GM10266 (cell line): ENCODE results near the gene ZNF581.

Experiments used
- DNase-seq: peaks from one replicate; pipeline ENCODE4 v3.0.0; 2012; ENCODE audit errors: extremely low spot score
- CTCF ChIP-seq: IDR thresholded peaks from 2 replicates; pipeline ENCODE4 v1.5.1; 2012; ENCODE audit warnings: mild to moderate bottlenecking, low read depth; ENCODE audit not compliant: control insufficient read depth, insufficient read depth; ENCODE audit errors: missing control alignments

Gene ZNF581

GRCh38 chr19:55643003-55643886 is at the start of gene ZNF581:
Gene ZNF581 (plus strand): TSS chr19:55643649. CDS start chr19:55644572, 923 bp downstream.
- TF ChIP-seq CTCF = no peak
- DNase-seq = peak; percentile 91

GRCh38 chr19:55594996-55595545 is 48.4 kb upstream of the ZNF581 start:
- TF ChIP-seq CTCF = no peak
- no peak for DNase-seq

GRCh38 chr19:55596304-55596703 is 47.1 kb upstream of the ZNF581 start:
- no peak for DNase-seq
- no peak for TF ChIP-seq CTCF

- no peak for TF ChIP-seq CTCF
- no peak for DNase-seq
Measured at GRCh38 chr19:55597501-55597921, 45.9 kb upstream of the ZNF581 start.

- no peak for TF ChIP-seq CTCF
- no peak for DNase-seq
Measured at GRCh38 chr19:55598034-55598433, 45.4 kb upstream of the ZNF581 start.

GRCh38 chr19:55598719-55599467 is 44.6 kb upstream of the ZNF581 start:
- peak; percentile 95 for DNase-seq

More at GRCh38 chr19:55598719-55599467, 44.6 kb upstream of the ZNF581 start:
- no peak for TF ChIP-seq CTCF
